Muscle of arm (tissue), 12 donors: ENCODE results near the gene GLYR1. TPM values are rescaled to one million over a fixed set of nuclear protein-coding genes. Genes with fewer than 3 reads are reported as not detected.

Experiments
- DNase-seq: peaks from one replicate; pipeline ENCODE4 v3.0.0-alpha.2; 2013
- polyA plus RNA-seq, 12 donors: library from polyadenylated mRNA; unstranded; fragments of 120-200 nt; gene quantifications; one replicate each; pipeline ENCODE4 v1.2.1, GENCODE V29; 2013; ENCODE audit not compliant: insufficient read length in 12 of 12

The GLYR1 gene
- polyA plus RNA-seq, 12 donors: 47.7 to 64.0 (median 56.2) TPM; not detected in 1

DNA sequence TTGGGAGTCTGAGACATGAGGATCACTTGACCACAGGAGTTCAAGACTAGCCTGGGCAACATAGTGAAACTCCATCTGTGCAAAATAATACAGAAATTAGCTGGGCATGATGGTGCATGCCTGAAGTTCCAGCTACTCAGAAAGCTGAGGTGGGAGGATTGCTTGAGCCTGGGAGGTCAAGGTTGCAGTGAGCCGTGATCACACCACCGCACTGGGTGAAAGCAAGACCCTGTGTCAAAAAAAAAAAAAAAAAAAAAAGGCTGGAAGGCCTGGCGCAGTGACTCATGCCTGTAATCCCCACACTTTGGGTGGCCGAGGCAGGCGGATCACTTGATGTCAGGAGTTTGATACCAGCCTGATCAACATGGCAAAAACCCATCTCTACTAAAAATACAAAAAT, 8.3 kb upstream of the GLYR1 start:
- no peak for DNase-seq

GRCh38 chr16:4852221-4852872, 5.3 kb upstream of the GLYR1 start:
- DNase-seq: no peak

GRCh38 chr16:4850211-4850610, 3.1 kb upstream of the GLYR1 start:
- no peak for DNase-seq

- DNase-seq: peak; percentile 11
These were observed 893 bp upstream of the GLYR1 start for GRCh38 chr16:4847774-4848587.

DNA sequence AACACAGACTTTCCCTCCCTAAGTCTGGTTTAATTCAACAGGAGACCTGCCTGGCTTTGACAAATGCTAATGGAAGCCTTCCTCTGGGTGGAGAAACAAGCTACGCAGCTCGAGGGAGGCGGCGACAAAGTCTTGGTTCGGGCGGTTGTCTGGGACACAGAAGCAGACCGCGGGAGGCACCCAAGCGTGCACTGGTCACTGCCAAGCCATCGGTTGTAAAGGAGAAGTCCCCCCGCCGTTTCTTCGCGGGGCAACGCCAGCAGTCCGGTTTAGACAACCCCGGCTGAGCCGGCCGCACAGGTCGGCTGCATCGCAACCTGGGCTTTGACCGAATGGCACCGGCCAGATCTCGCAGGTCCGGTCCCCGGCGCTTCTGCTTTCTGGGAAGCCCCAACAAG, 586 bp downstream of the GLYR1 start:
- peak; percentile 14 for DNase-seq

GRCh38 chr16:4840984-4841383, 6.1 kb downstream of the GLYR1 start:
- DNase-seq: no peak

DNA sequence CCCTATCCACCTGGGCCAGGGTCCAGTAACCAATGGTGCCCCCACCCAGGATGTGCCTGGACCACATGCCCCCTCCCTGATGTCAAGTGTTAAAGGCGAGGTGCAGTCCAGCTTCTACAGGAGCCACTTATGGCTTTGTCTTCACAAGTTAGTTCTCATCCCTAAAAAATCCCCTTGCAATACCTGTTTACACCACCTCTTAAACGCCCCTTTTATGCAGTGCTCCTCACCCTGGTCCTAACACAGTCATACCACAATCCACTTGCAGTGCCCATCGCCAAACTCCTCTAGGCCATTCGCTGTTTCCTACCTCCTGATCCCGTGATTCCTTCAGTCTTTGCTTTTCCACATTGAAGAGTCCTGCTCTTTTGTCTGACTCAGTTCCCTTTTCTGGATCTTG, 7.1 kb downstream of the GLYR1 start:
- DNase-seq: no peak

DNA sequence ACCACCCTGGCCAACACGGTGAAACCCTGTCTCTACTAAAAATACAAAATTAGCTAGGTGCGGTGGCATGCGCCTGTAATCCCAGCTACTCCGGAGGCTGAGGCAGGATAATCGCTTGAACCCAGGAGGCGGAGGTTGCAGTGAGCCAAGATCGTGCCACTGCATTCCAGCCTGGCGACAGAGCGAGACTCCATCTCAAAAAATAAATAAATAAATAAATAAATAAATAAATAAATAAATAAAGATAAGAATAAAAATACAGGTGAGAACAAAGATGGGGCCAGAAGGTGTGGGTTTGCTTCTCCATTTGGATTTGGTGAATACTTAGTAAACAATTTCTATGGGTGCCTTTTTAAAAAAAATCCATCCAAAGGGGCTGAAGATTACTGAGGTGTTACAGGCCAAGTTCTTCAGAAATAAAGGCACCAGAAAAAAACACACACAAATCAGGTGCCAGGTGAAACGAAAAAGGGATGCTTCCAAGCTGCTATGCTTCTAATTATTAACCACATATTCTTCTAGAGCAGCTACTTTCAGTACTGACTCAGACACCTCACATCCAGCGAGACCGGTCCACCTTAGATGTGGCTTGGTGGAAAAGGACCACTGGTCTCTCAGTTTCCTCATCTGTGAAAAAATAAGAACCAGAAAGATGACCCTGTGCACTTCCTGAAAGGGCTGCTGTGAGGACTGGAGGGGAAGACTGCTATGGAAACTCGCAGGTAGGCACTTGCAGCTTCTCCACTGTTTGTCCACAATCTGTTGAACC, 9.2 kb downstream of the GLYR1 start:
- DNase-seq: no peak

DNA sequence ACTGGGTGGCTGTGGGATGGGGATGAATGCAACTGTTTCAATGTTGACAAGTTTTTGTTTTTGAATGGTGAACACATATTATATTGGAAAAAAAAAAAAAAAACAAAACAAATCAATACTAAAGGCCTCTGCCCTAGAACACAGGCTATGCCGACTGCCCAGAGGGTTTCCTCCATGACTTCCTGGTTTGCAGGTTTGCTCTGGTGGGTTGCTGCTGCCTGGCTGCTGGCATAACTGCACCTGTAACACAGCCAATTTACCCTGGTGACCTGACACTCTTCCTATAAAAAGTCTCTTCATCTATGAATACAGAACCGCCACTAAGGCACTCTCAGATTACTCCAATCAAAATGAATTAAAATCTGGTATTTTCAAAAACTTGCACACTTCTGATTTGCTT, 10.4 kb downstream of the GLYR1 start:
- no peak for DNase-seq

- no peak for DNase-seq
These were observed 13.5 kb downstream of the GLYR1 start for GRCh38 chr16:4833584-4833983.

- no peak for DNase-seq
These were observed 14.3 kb downstream of the GLYR1 start for GRCh38 chr16:4832698-4833343.

DNA sequence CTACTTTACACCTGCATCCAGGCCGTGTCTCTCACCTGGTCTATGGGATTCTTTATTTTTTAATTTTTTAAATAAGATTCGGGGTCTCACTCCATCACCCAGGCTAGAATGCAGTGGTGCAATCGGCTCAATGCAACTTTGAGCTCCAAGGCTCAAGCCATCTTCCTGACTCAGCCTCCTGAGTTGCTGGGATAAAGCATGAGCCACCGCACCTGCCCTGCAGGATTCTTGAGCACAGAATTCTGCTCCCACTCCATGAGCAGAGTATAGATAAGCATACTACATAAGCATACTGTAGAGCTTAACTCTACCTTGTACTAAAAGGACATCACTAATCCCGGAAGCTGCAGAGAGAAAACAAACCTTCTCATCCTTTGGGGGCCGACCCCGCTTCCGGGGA, 15.5 kb downstream of the GLYR1 start:
- DNase-seq: no peak

- no peak for DNase-seq
These were observed 16.7 kb downstream of the GLYR1 start for GRCh38 chr16:4830408-4830807.

GRCh38 chr16:4828567-4829321, 18.3 kb downstream of the GLYR1 start:
- DNase-seq: no peak

- no peak for DNase-seq
These were observed 20.1 kb downstream of the GLYR1 start for GRCh38 chr16:4826980-4827379.

DNA sequence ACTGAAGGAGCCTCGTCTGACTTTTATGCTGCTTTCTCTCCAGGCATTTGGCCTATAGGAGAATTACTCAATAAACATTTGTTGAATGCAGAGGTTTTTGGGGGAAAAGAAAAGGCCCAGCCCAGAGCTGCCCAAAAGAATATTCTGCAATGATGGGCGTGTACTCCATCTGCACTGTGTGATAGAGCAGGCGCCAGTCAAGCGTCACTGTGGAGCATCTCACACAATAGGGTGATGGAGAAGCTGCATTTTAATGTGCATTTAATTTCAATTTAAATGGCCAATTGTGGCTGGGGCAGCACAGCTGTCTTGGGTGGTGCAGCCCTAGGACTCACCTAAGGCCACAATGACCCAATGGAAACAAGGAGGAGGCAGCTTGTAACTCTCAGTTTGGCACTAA, 20.6 kb downstream of the GLYR1 start:
- no peak for DNase-seq

DNA sequence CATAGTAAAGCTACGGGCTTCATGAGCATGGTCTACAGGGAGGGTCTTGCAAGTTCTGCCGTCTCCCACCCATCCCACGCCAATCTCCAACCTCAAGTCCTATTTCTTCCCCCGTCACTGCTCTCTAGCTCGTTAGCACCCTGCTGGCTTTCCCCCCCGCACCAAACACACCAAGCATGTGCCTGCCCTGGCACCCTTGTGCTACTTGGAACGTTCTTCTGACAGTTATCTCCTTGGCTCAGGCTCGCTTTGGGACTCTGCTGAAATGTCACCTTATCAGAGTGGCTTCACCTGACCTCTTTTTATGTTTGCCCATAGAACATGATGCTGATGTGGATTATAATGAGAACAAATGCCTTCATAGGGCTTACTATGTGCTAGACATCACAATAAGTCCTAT, 21.9 kb downstream of the GLYR1 start:
- DNase-seq: no peak

- DNase-seq: no peak
These were observed 26.4 kb downstream of the GLYR1 start for GRCh38 chr16:4820652-4821051.

DNA sequence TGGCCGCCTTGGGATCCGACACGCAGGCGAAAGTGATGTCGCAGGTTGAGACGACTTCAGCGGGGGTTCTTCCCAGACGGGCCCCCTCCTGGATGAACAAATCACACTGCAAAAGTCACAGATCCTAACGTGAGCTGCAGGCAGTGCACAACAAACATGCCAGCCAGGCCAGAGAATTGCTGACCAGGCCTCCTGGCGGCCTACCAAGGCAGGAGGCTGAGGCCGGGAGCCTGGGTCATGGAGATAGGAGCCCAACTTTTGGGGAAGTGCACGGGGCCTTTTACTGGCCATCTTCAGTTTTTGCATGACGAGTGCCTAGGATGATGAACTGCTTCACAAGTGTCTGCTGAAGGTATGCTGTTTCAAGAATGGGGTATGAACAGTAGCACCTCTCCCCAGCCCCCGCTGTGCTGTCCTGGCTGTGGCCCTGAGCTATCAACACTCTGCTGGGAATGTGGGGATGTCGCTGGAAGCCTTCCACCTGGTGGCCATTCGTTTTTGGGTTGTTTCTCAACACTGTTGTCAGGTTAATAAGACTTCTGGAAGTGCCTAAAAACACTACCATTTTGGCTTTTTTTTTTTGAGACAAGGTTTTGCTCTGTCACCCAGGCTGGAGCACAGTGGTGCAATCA, 32.4 kb downstream of the GLYR1 start:
- no peak for DNase-seq

GRCh38 chr16:4814046-4814445, 33.0 kb downstream of the GLYR1 start:
- DNase-seq: no peak
